Astrocyte of the hippocampus (primary cell): ENCODE data around the gene E2F2.
A peak's percentile ranks its signal among the peaks of the same experiment; 100 is the strongest.

Source experiments
- DNase-seq: peaks from one replicate; pipeline ENCODE4 v3.0.0; 2011; ENCODE audit warnings: low read depth, low spot score

E2F2 gene

GRCh38 chr1:23530747-23531561, at the start of gene E2F2:
Gene E2F2, minus strand, starts transcription at chr1:23531233. Its CDS starts 440 bp downstream, at chr1:23530793.
- peak; percentile 95 for DNase-seq

GRCh38 chr1:23578997-23579363, 47.9 kb upstream of the E2F2 start:
- no peak for DNase-seq

GRCh38 chr1:23578311-23578996, 47.4 kb upstream of the E2F2 start:
- no peak for DNase-seq

- DNase-seq: peak; percentile 89
These were observed 46.3 kb upstream of the E2F2 start for GRCh38 chr1:23577056-23578004.

- DNase-seq: peak; percentile 48
These were observed 45.5 kb upstream of the E2F2 start for GRCh38 chr1:23576338-23577055.

GRCh38 chr1:23575226-23575810, 44.3 kb upstream of the E2F2 start:
- no peak for DNase-seq

GRCh38 chr1:23574265-23574754, 43.3 kb upstream of the E2F2 start:
- DNase-seq: no peak

- no peak for DNase-seq
These were observed 42.6 kb upstream of the E2F2 start for GRCh38 chr1:23573574-23574182.

GRCh38 chr1:23571465-23571864, 40.4 kb upstream of the E2F2 start:
- DNase-seq: no peak

GRCh38 chr1:23570001-23570691, 39.1 kb upstream of the E2F2 start:
- DNase-seq: no peak

- DNase-seq: peak; percentile 32
These were observed 37.8 kb upstream of the E2F2 start for GRCh38 chr1:23568608-23569383.

GRCh38 chr1:23567996-23568607, 37.1 kb upstream of the E2F2 start:
- peak; percentile 76 for DNase-seq

GRCh38 chr1:23567629-23567995, 36.6 kb upstream of the E2F2 start:
- DNase-seq: no peak

- DNase-seq: no peak
These were observed 35.3 kb upstream of the E2F2 start for GRCh38 chr1:23566304-23566703.

- no peak for DNase-seq
These were observed 34.7 kb upstream of the E2F2 start for GRCh38 chr1:23565776-23566175.

GRCh38 chr1:23564529-23565122, 33.6 kb upstream of the E2F2 start:
- no peak for DNase-seq

GRCh38 chr1:23563755-23564374, 32.8 kb upstream of the E2F2 start:
- no peak for DNase-seq

GRCh38 chr1:23563003-23563402, 32.0 kb upstream of the E2F2 start:
- peak; percentile 51 for DNase-seq
